Measurements from ENCODE around the gene SPAG16. TPM values are rescaled to one million over a fixed set of nuclear protein-coding genes. Genes with fewer than 3 reads are reported as not detected.

Gene SPAG16
- total and polyA plus RNA-seq, 12 donors, result 8.4 to 28.3 (median 19.1) TPM

DNA sequence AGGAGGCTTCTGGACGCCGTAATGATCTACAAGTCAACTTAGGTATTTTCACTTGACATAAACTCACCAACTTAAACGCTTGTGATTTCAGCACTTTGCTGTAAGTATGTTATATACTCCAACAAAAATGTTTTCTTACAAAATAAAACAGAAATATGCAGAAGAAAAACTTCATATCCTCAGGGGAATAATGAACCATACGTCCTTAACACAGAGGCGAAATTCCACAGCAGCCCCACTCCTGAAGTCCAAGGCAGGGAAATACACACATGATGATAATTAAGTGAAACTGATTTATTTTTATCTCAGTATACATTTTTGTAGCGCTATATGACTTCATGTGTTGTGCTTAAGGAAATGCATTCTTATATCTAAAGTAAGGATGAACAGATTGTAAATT is 791.2 kb downstream of the SPAG16 start:
- WGBS, 2 donors, result 68 to 69% methylated on average over 6 of the region's 6 CpGs
- no peak overlapping the region for H3K27ac ChIP-seq
- no peak overlapping the region for H3K4me3 ChIP-seq
- no peaks in the 10 kb centered on the region for H3K27me3 ChIP-seq
- intact Hi-C loops (cut with DNase I), result no loop called here
- H3K9me3 ChIP-seq, result no peaks in the 10 kb centered on the region
- DNase-seq, result no peak
- no peaks in the 10 kb centered on the region for H3K4me1 ChIP-seq
- TF ChIP-seq, protein P1, sequence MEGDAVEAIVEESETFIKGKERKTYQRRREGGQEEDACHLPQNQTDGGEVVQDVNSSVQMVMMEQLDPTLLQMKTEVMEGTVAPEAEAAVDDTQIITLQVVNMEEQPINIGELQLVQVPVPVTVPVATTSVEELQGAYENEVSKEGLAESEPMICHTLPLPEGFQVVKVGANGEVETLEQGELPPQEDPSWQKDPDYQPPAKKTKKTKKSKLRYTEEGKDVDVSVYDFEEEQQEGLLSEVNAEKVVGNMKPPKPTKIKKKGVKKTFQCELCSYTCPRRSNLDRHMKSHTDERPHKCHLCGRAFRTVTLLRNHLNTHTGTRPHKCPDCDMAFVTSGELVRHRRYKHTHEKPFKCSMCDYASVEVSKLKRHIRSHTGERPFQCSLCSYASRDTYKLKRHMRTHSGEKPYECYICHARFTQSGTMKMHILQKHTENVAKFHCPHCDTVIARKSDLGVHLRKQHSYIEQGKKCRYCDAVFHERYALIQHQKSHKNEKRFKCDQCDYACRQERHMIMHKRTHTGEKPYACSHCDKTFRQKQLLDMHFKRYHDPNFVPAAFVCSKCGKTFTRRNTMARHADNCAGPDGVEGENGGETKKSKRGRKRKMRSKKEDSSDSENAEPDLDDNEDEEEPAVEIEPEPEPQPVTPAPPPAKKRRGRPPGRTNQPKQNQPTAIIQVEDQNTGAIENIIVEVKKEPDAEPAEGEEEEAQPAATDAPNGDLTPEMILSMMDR (IDR thresholded peaks at IDR 0.05), result no peak
- no peak for ATAC-seq
- H3K36me3 ChIP-seq, result no peaks in the 10 kb centered on the region

DNA sequence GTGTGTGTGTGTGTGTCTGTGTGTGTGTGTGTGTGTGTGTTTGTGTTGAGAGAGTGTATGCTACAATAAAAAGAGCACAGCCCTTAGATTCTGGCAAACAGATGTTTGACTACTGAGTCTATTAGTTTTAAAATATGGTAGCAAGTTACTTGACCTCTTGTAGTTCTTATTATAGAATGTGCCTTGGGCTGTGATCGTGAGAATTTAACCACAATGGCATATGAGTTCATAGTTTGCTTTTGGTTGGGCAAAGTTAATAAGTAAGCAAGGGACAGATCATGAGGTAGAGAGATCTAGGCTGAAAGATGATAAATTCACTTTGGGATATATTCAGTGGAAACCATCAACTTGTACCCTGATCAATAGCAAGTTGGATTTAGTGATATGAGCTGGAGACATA is 792.3 kb downstream of the SPAG16 start:
- 71 to 83% methylated on average over 1 of the region's 1 CpG for WGBS, 2 donors

GRCh38 chr2:214077727-214078126 is 793.5 kb downstream of the SPAG16 start:
- TF ChIP-seq, protein P1 (IDR thresholded peaks at IDR 0.05), result no peak
- no peak for DNase-seq
- Histone ChIP-seq H3K9me3 (no peaks in the 10 kb centered on the region), H3K36me3 (no peaks in the 10 kb centered on the region), H3K27ac (no peak overlapping the region), H3K4me1 (no peaks in the 10 kb centered on the region), H3K27me3 (no peaks in the 10 kb centered on the region), H3K4me3 (no peak overlapping the region)
- intact Hi-C loops (cut with DNase I), result no loop called here
- no peak for ATAC-seq
- WGBS, 2 donors, result 48 to 62% methylated on average over 1 of the region's 1 CpG

More for the DNA sequence above, 792.3 kb downstream of the SPAG16 start:
- Histone ChIP-seq H3K4me3 (no peak overlapping the region), H3K27me3 (no peaks in the 10 kb centered on the region), H3K4me1 (no peaks in the 10 kb centered on the region), H3K27ac (no peak overlapping the region), H3K9me3 (no peaks in the 10 kb centered on the region), H3K36me3 (no peaks in the 10 kb centered on the region)
- DNase-seq (no peak), ATAC-seq (no peak)
- intact Hi-C loops (cut with DNase I), result no loop called here
- TF ChIP-seq, protein P1 (IDR thresholded peaks at IDR 0.05), result no peak

- WGBS, 2 donors, result 72 to 76% methylated on average over 2 of the region's 2 CpGs
- Histone ChIP-seq H3K9me3 (no peaks in the 10 kb centered on the region), H3K27ac (no peak overlapping the region), H3K27me3 (no peaks in the 10 kb centered on the region), H3K4me1 (no peaks in the 10 kb centered on the region), H3K36me3 (no peaks in the 10 kb centered on the region), H3K4me3 (no peak overlapping the region)
- intact Hi-C loops (cut with DNase I), result no loop called here
- DNase-seq (no peak), ATAC-seq (no peak)
- TF ChIP-seq, protein P1 (IDR thresholded peaks at IDR 0.05), result no peak
Observed at GRCh38 chr2:214079032-214079431, 794.8 kb downstream of the SPAG16 start.

All from heart right ventricle (tissue), 16 donors.